ENCODE results near the gene SLMAP.
"Not testable (repeated sequence)": the region's sequence is repeated elsewhere in the genome, so short reads cannot be mapped to it uniquely, and the experiment has no call there.

SLMAP gene

DNA sequence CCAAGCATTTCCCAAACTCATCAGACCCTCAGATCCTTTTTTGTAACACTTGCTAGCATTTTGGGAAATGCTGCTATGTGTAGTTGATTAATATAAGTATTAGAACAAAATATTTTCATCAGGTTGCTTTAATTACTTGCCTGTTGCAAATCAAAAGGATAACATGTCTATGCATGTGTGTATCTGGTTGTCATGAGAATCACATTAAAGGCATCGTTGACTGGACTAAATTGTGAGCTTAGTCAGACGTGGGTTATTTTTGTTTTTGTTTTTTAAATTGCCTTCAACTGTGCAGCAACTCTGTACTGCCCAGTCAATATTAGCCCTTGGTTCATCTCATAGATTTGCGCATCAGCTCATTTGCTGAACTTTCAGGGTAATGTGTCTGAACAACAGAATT is 81.6 kb downstream of the SLMAP start:
- no peak for FAIRE-seq

DNA sequence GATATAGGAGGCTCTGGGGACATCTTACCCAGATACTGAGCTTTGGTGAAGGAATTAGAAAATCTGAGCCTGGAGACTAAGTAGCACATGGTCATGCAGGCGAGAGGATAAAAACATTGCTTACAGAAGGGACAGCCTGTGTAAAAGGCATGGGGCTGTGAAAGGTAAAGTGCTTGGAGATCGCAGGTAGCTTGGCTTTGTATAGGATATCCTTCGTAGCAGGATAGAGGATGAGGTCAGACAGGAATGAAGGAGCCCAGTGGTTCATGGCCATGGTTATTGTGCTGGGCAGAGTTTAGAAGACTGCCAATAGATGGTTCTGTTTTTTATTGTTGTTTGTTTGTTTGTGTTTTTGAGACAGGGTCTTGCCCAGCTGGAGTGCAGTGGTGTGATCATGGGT is 82.5 kb downstream of the SLMAP start:
- no peak for FAIRE-seq

DNA sequence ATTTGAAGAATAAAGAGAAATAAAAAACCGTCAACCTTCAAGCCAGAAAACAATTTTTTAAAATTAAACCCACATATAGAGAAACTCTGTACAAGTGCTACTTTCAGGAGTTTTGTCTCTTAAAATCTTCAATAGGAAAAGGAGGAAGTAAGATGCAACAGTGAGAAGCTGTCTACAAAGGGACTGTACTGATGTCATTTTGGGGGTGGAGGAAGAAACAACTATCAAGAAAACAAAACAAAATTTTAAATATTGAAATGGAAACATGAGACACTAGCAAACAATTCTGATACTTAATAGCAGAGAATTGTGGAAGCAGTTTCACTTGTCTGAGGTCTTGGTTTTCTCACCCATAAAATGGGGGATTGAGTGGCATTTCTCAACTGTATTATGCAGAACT is 84.4 kb downstream of the SLMAP start:
- FAIRE-seq = no peak

DNA sequence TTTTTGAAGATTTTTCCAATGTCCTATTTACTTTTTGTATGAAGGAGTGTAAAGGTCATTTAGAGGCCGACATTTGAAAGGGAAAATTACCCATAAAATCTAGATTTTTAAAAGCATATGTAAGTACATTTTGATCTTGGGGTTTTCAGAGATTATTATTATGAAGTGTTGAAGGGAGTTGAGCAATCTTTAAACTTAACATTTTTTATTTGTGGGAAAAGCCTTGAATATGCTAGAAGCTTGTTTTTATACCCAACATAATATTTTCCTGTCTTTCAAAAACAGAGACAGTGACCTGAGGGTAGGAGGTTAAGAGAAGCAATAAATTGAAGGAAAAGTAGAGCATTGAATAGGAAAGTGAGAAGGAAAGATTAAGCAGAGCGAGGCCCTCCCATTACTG is 85.7 kb downstream of the SLMAP start:
- FAIRE-seq = no peak

DNA sequence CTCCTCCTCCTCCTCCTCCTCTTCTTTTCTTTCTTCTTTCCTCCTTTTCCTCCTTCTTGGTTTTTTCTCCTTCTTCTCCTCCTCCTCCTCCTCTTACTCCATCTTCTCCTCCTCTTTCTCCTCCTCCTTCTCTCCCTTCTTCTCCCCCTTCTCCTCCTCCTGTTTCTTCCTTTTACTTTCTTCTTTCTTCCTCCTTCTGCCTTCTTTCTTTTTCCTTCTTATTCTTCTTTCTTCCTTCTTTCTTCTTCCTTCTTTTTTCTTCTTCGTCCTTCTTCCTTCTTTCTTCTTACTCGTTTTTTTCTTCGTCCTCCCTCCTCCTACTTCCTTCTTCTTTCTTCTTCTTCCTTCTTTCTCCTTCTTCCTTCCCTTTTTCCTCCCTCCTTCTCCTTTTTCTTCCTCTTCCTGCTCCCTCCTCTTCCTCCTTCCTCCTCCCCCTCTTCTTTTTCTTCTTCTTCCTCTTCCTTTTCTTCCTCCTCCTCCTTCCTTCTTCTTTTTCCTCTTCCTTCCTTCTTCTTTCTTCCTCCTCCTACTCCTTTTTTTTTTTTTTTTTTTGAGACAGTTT is 92.1 kb downstream of the SLMAP start:
- no peak for FAIRE-seq

DNA sequence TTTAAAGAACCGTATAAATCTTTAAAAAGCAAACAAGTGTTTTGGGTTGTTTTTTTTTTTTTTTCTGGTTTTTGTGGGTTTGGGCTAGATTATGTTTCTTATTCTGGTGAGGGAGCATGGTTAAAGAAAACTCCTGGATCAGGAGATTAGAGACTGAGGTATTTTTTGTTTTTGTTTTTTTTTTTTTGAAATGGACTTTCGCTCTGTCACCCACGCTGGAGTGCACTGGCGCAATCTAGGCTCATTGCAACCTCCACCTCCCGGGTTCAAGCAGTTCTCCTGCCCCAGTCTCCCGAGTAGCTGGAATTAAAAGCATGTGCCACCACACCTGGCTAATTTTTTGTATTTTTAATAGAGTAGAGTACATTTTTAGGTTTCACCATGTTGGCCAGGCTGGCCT is 95.2 kb downstream of the SLMAP start:
- FAIRE-seq = no peak

DNA sequence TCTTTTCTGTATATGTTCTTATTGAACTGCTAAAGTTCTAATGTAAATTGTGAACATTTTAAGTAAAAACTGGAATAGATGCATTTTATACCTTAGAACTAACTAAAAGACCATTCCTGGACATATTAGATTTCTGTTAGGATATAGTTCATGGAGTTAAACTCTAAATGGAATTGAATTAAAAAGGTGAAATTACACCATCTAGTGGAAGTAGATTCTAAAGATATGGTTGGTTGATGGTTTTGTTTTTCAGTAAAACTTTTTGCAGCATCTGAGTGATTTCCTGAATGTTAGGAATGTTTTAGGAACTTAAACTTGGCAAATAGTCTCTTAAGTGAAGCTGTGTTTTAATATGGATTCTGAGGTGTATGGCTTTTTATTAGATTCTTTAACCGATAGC is 96.8 kb downstream of the SLMAP start:
- peak; percentile 98 for FAIRE-seq

DNA sequence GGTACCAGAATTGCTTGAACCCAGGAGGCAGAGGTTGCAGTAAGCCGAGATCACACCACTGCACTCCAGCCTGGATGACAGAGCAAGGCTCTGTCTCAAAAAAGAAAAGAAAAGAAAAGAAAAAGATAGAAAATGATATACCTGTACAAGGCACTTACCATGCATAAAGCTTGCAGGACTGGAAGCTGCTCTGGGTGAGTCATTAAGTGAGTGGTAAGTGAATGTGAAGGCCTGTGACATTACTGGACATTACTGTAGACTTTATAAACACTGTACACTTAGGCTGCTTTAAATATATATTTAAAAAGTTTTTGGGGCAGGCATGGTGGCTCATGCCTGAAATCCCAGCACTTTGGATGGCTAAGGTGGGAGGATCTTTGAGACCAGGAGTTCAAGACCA is 99.2 kb downstream of the SLMAP start:
- no peak for FAIRE-seq

DNA sequence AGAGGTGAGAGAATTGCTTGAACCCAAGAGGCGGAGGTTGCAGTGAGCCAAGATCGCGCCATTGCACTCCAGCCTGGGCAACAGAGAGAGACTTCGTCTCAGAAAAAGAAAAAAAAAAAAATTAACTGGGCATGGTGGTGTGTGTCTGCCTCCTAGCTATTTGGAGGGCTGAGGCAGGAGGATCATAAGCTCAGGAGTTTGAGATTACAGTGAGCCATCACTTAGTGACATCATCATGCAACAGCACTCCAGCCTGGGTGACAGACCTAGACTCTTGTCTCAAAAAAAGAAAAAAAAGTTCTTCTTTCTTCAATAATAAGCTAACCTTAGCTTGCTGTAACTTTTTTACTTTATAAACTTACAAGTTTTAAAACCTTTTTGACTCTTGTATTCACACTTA is 99.8 kb downstream of the SLMAP start:
- FAIRE-seq = no peak

DNA sequence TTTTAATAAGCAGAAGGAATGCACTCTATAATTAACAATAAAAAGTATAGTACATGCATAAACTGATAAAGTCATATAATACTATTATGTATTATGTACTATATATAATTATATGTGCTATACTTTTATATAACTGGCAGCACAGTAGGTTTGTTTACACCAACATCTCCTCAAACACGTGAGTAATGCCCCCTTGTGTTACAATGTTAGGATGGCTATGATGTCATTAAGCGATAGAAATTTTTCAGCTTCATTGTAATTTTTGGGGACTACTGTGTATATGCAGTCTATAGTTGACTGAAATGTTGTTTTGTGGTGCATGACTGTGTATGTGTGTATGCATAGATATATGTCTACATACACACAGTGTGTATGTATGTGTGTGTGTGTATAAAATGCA is 100.6 kb downstream of the SLMAP start:
- FAIRE-seq = peak; percentile 3

DNA sequence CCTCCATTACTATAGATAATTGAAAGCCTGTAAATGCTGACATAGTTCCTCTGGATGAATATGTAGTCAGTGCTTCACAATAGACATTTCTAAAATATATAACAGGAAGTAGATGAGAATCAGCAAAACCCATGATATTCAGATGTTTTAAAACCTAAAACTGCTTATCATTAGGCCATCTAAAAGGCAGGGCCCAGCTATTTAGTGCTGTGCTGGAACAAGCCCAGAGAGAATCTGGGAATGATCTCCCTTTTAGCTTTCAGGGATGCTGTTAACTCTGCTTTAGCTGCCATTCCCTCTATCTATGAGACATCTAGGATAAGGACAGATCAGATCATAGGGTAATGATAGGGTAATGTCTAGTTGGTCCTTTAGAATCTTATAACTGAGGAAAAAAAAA is 106.8 kb downstream of the SLMAP start:
- no peak for FAIRE-seq

DNA sequence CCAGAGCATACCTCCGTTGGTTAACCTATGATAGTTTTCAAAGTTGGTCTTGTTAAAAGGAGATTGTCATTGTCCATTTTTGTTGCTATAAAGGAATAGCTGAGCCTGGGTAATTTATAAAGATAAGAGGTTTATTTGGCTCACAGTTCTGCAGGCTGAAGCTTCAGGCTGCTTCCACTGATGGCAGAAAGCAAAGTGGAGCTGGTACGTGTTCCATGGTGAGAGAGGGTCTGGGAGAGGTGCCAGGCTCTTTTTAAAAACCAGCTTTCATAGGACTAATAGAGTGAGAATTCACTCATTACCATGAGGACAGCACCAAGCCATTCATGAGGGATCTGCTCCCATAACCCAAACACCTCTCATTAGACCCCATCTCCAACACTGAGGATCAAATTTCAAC is 107.3 kb downstream of the SLMAP start:
- no peak for FAIRE-seq

DNA sequence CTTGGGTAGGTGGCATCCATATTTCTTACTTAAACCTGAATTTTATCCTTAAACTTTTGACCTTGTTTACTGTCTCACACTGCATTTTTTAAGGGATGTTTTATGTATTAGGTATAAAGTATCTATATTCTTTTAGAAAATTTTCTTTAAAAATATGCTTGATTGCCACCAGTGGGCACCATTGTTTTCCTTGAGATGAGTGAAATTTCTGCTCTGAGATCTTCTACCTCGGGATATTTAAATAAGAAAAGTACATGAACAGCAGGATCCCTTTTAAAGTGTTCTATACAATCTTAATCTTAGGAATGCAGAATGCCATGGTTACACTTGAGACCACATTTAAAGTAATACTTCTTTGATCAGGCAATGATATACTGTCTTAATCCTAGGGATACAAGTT is 108.7 kb downstream of the SLMAP start:
- peak; percentile 78 for FAIRE-seq

DNA sequence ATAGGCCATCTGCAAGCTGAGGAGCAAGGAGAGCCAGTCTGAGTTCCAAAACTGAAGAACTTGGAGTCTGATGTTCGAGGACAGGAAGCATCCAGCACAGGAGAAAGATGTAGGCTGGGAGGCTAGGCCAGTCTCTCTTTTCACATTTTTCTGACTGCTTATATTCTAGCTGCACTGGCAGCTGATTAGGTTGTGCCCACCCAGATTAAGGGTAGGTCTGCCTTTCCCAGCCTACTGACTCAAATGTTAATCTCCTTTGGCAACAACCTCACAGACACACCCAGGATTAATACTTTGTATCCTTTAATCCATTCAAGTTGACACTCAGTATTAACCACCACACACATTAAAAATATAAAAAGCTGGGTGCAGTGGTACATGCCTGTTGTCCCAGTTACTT is 113.0 kb downstream of the SLMAP start:
- not testable (repeated sequence) for FAIRE-seq

DNA sequence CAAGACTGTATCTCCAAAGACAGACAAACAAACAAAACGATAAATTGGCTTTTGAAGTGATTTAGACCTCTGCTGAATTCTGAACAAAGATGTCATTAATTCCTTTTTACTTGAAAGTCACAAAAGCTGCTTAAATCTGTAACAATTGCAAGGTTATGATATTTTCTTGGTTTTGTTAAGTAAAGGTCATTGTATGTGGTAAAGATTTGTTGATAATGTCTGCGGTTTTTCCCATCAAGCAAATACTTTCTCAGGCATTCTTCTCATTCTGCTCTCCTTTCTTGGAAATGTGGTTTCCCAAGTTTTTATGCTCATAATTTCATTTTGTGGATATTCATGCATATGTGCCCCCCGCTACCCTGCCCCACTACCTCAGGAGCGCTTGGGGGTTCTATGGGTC is 116.5 kb downstream of the SLMAP start:
- no peak for FAIRE-seq

DNA sequence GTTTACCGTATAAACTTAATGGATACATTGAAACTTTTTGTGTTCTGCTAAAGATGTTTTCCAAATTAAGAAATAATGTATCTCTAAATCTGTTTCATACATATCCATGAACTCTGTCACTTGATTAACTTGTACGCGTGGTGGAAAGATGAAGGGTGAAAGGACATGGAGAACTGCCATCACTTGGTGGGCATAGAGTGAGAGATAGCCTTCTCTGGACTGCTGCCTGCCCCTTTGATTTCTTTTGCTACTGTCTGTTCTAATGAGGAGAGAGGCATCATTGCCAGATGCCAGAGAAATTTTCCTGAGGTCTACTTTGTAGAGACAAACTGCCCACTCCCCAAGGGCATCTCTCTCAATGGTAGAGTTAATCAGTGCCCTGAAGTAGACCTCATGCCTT is 120.5 kb downstream of the SLMAP start:
- FAIRE-seq = no peak

DNA sequence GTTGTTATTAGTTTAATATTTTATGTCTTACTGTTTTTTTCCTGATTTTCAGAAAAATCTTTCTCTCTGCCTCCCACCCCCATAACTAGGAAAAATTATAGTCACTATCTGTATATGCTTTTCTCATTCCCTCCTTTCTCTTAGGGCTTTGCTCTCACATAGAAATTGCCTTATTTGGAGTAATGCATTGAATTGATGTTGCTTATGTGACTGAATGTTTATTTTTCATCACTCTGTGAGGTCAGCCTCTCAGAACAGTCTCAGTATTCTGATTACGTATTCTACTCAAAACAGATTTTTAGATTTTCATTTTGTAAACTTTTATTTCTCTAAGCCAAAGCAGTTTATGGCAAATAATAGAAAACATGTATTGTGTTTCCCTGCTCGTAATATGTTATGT is 121.0 kb downstream of the SLMAP start:
- no peak for FAIRE-seq

DNA sequence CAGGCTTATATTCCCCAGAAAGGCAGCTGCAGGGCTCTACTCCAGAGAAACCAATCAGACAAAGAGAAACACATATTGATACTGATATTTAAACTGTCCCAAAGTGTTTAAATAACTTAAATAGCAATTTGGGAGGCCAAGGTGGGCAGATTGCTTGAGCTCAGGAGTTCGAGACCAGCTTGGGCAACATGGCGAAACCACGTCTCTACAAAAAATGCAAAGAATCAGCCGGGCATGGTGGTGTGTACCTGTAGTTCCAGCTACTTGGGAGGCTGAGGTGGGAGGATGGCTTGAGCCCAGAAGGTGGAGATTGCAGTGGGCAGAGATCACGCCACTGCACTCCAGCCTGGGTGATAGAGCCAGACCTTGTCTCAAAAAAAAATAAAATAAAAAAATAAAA is 128.3 kb downstream of the SLMAP start:
- FAIRE-seq = not testable (repeated sequence)

DNA sequence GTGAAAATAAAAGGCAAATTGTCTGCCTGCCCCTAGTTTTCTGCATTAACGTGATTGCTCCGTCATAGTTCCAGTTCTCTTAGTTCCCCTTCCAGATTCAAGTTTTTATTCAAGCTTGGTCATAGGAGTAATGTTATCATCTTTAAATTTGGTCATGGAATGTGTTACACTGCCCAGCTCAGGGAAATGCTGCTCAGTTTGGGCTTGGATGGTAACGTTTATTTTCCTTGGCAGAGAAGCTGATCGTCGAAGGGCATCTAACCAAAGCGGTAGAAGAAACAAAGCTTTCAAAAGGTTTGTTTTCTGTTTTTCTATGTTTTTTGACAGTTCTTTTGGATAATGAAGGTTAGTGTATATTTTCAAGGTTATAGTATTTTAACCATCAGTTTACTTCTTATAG is 133.7 kb downstream of the SLMAP start:
- FAIRE-seq = no peak

DNA sequence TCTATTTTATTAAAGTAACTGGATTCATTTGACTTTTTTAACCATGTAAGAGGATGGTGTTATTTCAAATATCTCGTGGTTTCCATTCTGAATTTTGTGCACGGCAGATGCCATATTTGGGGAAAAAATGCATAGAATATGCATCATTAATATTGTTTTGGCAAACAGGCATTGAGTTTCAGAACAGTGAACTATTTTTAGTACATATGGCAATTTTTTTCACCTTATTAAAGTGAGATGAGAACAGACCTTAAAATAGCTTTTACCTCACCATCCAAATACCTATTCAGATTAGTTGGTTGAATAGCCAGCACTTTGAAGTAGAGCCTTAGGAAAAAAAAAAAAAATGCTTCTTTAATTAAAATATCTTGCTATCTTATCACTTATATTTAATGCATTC is 134.8 kb downstream of the SLMAP start:
- FAIRE-seq = no peak

DNA sequence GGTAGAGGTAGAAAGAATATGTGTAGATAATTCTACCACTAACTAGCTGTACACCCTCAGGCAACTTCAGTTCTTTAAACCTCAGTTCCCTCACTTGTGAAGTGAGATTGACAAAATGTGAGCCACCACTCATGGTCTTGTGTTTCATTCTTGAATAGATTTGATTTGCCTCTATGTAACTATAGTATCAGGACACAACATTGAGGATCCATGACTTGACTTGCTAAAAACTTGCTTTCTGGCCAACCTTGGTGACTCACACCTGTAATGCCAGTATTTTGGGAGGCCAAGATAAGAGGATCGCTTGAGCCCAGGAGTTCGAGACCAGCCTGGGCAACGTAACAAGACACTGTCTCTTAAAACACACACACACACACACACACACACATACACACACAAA is 136.3 kb downstream of the SLMAP start:
- FAIRE-seq = no peak

DNA sequence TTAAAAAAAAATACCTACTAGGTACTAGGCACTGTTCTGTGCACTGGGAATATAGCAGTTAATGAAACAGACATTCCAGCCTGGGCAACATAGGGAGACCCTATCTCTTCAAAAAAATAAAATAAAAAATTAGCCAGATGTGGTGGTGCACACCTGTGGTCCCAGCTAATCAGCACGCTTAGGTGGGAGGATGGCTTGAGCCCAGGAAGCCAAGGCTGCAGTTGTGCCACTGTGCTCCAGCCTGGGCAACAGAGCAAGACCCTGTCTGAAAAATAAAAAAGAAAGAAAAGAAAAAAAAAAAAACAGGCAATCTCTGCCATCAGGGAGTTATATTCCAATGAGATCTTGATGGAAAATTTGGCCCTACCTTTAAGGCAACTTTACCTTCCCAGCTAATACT is 137.0 kb downstream of the SLMAP start:
- FAIRE-seq = no peak

DNA sequence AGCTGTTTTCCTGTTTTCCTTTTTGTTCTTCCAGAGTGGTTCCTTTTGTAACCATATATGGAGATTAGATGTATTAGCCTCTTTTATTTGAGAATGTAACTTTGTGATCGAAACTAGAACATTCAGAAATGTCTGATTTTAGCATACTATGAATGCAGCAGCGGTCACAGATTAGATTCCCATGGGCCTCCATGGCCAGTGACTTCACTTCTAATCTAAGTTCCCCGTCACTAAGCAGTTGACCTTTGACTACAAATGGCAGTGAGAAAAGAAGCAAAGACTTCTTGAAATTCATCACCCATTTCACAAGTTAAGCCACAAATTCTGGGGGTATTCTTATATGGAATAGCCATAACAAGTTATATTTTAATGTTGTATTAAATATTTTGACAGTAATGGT is 137.6 kb downstream of the SLMAP start:
- FAIRE-seq = no peak

DNA sequence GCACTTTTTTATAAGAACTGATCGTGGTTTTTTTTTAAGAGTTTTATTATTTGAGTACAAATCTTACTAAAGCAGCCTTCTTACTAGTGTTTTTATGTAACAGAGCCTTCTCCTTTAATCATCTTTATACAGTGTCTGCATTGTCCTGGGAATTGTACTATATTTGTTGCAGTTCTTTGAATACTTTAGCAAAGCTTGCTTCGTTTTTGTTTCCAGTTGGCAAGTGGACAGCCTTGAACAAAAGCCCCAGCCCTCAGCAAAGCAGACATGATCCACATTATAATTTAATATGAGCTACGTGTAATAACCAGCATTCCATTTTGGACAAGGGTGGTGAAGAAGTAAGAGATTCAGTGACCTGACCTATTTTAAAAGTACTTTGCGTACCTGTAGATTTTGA is 139.9 kb downstream of the SLMAP start:
- no peak for FAIRE-seq

DNA sequence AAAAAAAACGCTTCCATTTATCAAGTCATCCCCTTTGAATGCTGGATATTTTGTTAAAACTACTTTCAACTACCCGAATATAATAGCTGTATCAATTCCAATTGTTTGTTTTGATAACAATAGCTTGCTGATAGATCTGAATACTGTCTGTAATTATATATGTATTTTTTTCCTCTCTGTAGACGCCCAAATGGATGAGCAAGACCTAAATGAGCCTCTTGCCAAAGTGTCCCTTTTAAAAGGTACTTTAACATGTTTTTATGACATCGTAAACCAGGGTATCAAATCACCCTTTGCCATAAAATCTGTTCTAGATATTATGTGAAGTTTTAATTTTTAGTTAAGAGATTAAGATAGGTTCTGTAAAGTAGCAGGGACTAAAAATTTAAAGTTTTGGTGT is 140.6 kb downstream of the SLMAP start:
- FAIRE-seq = no peak

DNA sequence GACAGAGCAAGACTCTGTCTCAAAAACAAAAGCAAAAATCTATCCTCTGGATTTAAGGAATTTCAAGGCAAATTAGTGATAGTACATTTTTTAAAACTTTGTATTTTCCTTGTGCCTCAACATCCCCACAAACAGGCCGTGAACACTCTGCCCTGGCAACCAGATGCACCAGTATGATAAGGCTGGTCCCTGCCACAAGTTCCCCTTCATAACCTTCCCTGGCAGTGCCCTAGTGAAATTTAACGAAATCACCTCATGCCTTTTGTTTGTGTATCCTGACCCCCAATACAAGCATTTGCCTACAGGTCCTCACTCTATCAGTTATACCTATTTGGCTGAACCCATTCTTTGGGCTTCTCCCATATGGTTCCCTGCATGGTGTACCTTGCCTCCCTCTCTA is 144.7 kb downstream of the SLMAP start:
- no peak for FAIRE-seq

Measured in A204.1 (cell line).